ENCODE data around the gene HCRTR1. TPM values are rescaled to one million over a fixed set of nuclear protein-coding genes. Genes with fewer than 3 reads are reported as not detected.

HCRTR1 gene
- total RNA-seq, 2 experiments from 2014 or later: not detected

- TF ChIP-seq CTCF (IDR thresholded peaks at IDR 0.05): no peak
- CTCF ChIA-PET: no interaction called here
- intact Hi-C loops (cut with DNase I, micrococcal nuclease): no loop called here
Measured at GRCh38 chr1:31583082-31583994, 34.2 kb upstream of the HCRTR1 start.

GRCh38 chr1:31583995-31584868, 33.3 kb upstream of the HCRTR1 start:
- no peak for TF ChIP-seq CTCF (IDR thresholded peaks at IDR 0.05)
- intact Hi-C loops (cut with DNase I, micrococcal nuclease): no loop called here

More at GRCh38 chr1:31583082-31583994, 34.2 kb upstream of the HCRTR1 start:
- no peaks in the 10 kb centered on the region for H3K4me1 ChIP-seq (ENCODE audit: insufficient read depth, low read length)
- Mint-ChIP-seq H3K27me3 (peaks cover 9% of the 10 kb centered on the region), H3K9me3 (no peaks in the 10 kb centered on the region), H3K4me3 (no peak overlapping the region), H3K4me1 (ENCODE audit: low read depth) (no peaks in the 10 kb centered on the region), H3K36me3 (ENCODE audit: low read depth) (no peaks in the 10 kb centered on the region), H3K27ac (no peak overlapping the region)
- POLR2A ChIA-PET: no interaction called here
- no peaks in the 10 kb centered on the region for H3K36me3 ChIP-seq (ENCODE audit: insufficient read depth, low read length)
- H3K4me3 ChIP-seq (ENCODE audit: low read length): no peak overlapping the region
- peaks cover 2 to 3% of the 10 kb centered on the region in 2 experiments for H3K27me3 ChIP-seq (ENCODE audit: control insufficient read depth in 1 of 2, insufficient read depth in 2 of 2, low read length in 2 of 2)
- no peak overlapping the region for H3K27ac ChIP-seq (ENCODE audit: low read depth in 1 of 2, low read length in 2 of 2)
- ATAC-seq (ENCODE audit: poor library complexity) (no peak), DNase-seq (no peak)
- peaks cover 0 to 3% of the 10 kb centered on the region in 2 experiments for H3K9me3 ChIP-seq (ENCODE audit: control insufficient read depth in 1 of 2, insufficient read depth in 1 of 2, low read length in 2 of 2)

GRCh38 chr1:31584869-31585735, 32.4 kb upstream of the HCRTR1 start:
- peaks cover 2 to 6% of the 10 kb centered on the region in 2 experiments for H3K27me3 ChIP-seq (ENCODE audit: control insufficient read depth in 1 of 2, insufficient read depth in 2 of 2, low read length in 2 of 2)
- H3K4me3 ChIP-seq (ENCODE audit: low read length): no peak overlapping the region
- CTCF ChIA-PET: no interaction called here
- ATAC-seq (ENCODE audit: poor library complexity) (no peak), DNase-seq (no peak)
- intact Hi-C loops (cut with DNase I, micrococcal nuclease): no loop called here
- no peaks in the 10 kb centered on the region for H3K36me3 Mint-ChIP-seq (ENCODE audit: low read depth)
- POLR2A ChIA-PET: no interaction called here
- H3K9me3 Mint-ChIP-seq: no peaks in the 10 kb centered on the region
- peaks cover 19% of the 10 kb centered on the region for H3K27me3 Mint-ChIP-seq
- no peak overlapping the region for H3K4me3 Mint-ChIP-seq
- no peaks in the 10 kb centered on the region for H3K4me1 ChIP-seq (ENCODE audit: insufficient read depth, low read length)
- no peak overlapping the region for H3K27ac ChIP-seq (ENCODE audit: low read depth in 1 of 2, low read length in 2 of 2)
- H3K27ac Mint-ChIP-seq: no peak overlapping the region
- H3K36me3 ChIP-seq (ENCODE audit: insufficient read depth, low read length): no peaks in the 10 kb centered on the region
- no peaks in the 10 kb centered on the region for H3K4me1 Mint-ChIP-seq (ENCODE audit: low read depth)
- no peak for TF ChIP-seq CTCF (IDR thresholded peaks at IDR 0.05)
- peaks cover 0 to 3% of the 10 kb centered on the region in 2 experiments for H3K9me3 ChIP-seq (ENCODE audit: control insufficient read depth in 1 of 2, insufficient read depth in 1 of 2, low read length in 2 of 2)

More at GRCh38 chr1:31583995-31584868, 33.3 kb upstream of the HCRTR1 start:
- H3K9me3 Mint-ChIP-seq: no peaks in the 10 kb centered on the region
- H3K36me3 Mint-ChIP-seq (ENCODE audit: low read depth): no peaks in the 10 kb centered on the region
- DNase-seq: no peak
- peaks cover 2 to 6% of the 10 kb centered on the region in 2 experiments for H3K27me3 ChIP-seq (ENCODE audit: control insufficient read depth in 1 of 2, insufficient read depth in 2 of 2, low read length in 2 of 2)
- no peaks in the 10 kb centered on the region for H3K4me1 ChIP-seq (ENCODE audit: insufficient read depth, low read length)
- no peak overlapping the region for H3K4me3 Mint-ChIP-seq
- H3K27ac ChIP-seq (ENCODE audit: low read depth in 1 of 2, low read length in 2 of 2): no peak overlapping the region
- H3K9me3 ChIP-seq (ENCODE audit: control insufficient read depth in 1 of 2, insufficient read depth in 1 of 2, low read length in 2 of 2): peaks cover 0 to 3% of the 10 kb centered on the region in 2 experiments
- ChIA-PET CTCF (no interaction called here), POLR2A (no interaction called here)
- no peaks in the 10 kb centered on the region for H3K36me3 ChIP-seq (ENCODE audit: insufficient read depth, low read length)
- H3K4me1 Mint-ChIP-seq (ENCODE audit: low read depth): no peaks in the 10 kb centered on the region
- peaks cover 11% of the 10 kb centered on the region for H3K27me3 Mint-ChIP-seq
- no peak overlapping the region for H3K27ac Mint-ChIP-seq
- no peak for ATAC-seq (ENCODE audit: poor library complexity)
- no peak overlapping the region for H3K4me3 ChIP-seq (ENCODE audit: low read length)

Measured in CD4-positive, alpha-beta T cell (primary cell).